Germinal center (tissue), 1 donor: ENCODE data around the gene CYP1B1.
"Not testable (repeated sequence)": the region's sequence is repeated elsewhere in the genome, so short reads cannot be mapped to it uniquely, and the experiment has no call there.

ENCODE experiments used
- DNase-seq: peaks from one replicate; pipeline ENCODE4 v3.0.0; 2012; ENCODE audit warnings: mixed read lengths, low spot score

The CYP1B1 gene

GRCh38 chr2:38098421-38099098 is 22.6 kb upstream of the CYP1B1 start:
- no peak for DNase-seq

GRCh38 chr2:38097988-38098385 is 22.0 kb upstream of the CYP1B1 start:
- no peak for DNase-seq

- DNase-seq = no peak
Observed at GRCh38 chr2:38097258-38097987, 21.5 kb upstream of the CYP1B1 start.

- no peak for DNase-seq
Observed at GRCh38 chr2:38095996-38096861, 20.3 kb upstream of the CYP1B1 start.

- no peak for DNase-seq
Observed at GRCh38 chr2:38095079-38095995, 19.4 kb upstream of the CYP1B1 start.

- DNase-seq = no peak
Observed at GRCh38 chr2:38093527-38094165, 17.7 kb upstream of the CYP1B1 start.

GRCh38 chr2:38092196-38092902 is 16.4 kb upstream of the CYP1B1 start:
- DNase-seq = no peak

- no peak for DNase-seq
Observed at GRCh38 chr2:38091760-38092159, 15.8 kb upstream of the CYP1B1 start.

- no peak for DNase-seq
Observed at GRCh38 chr2:38090928-38091327, 15.0 kb upstream of the CYP1B1 start.

GRCh38 chr2:38090212-38090611 is 14.3 kb upstream of the CYP1B1 start:
- DNase-seq = not testable (repeated sequence)

- not testable (repeated sequence) for DNase-seq
Observed at GRCh38 chr2:38085998-38086698, 10.2 kb upstream of the CYP1B1 start.

GRCh38 chr2:38084556-38084955 is 8.6 kb upstream of the CYP1B1 start:
- DNase-seq = not testable (repeated sequence)

- DNase-seq = not testable (repeated sequence)
Observed at GRCh38 chr2:38082727-38083126, 6.8 kb upstream of the CYP1B1 start.

- no peak for DNase-seq
Observed at GRCh38 chr2:38080346-38080745, 4.4 kb upstream of the CYP1B1 start.

GRCh38 chr2:38079116-38080052 is 3.4 kb upstream of the CYP1B1 start:
- no peak for DNase-seq

- no peak for DNase-seq
Observed at GRCh38 chr2:38077431-38077769, 1.4 kb upstream of the CYP1B1 start.

- peak; percentile 40 for DNase-seq
Observed at GRCh38 chr2:38076710-38077430, 919 bp upstream of the CYP1B1 start.

GRCh38 chr2:38076152-38076709 is 280 bp upstream of the CYP1B1 start:
- DNase-seq = peak; percentile 46
